ENCODE measurements around the gene DNTT.

Gene DNTT

DNA sequence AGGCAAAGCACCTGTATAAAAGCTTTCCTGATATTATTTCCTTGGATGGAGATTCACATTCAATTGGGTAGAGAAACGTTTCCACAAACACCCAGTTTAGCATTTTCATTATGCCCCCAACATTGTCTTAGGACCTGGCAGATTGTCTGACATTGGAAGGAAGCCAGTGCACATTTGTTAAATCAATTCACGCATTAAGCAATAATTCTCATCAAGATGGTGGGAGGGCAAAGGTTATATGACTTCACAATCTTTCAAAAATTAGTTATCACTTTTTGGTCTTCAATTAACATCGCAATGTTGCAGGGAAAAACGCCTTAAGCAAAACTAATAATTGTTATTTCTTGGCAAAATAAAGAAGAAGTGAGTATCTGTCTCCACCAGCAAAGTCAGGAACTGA is 38.2 kb downstream of the DNTT start:
- no peak for DNase-seq (ENCODE audit: low read depth)

DNA sequence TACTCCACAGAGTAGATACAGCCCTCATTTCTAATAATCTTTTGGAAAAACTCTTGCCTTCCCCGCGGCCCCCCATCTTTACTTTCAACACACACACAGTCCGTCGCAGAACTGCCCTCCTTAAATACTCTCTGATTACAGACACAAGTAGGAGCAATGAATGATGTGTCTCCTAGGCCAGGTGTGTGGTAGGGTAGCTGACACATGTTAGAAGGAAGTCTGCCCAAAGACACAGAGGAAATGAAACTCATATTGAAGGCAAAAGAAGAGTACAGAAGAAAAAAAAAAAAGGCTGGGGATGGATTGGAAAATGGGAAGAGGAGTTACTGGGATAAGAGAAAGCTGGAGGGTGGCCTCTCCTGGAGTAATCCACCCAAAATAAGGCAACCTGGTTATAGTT is 39.9 kb downstream of the DNTT start:
- DNase-seq (ENCODE audit: low read depth), result no peak

- DNase-seq (ENCODE audit: low read depth), result no peak
Measured at GRCh38 chr10:96345222-96345621, 41.0 kb downstream of the DNTT start.

DNA sequence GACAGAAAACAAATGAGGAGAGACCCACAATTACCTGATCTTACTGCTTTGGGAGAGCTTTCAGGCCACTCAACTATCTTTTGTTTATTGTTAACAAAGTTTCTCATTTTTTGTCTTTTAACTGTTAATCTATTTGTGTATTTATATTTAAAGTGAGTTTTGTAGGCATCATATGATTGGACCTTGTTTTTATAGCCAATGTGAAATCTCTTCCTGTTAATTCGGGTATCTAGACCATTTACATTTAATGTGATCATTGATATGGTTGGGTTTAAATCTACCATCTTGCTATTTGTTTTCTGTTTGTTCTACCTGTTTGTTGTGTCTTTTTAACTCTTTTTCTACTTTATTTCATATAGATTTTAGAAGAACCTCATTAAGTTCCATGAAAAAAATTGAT is 42.1 kb downstream of the DNTT start:
- DNase-seq (ENCODE audit: low read depth), result no peak

DNA sequence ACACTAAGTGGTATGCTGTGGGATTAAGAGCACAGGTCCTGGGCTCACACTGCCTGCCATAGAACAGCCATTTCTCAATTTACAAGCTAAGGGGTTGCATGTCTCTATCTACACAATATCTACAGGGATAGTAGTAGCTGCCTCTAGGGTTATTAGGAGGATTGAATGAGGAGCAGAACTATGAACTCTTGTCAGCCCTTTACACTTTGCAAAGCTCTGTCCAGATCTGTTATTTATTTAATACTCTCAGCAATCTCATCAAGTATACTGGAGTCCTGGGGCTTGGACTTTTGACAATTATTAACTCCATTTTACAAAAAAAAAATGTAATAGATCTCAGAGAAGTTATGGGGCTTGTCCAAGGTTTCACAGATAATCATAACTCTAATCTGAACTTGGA is 47.8 kb downstream of the DNTT start:
- DNase-seq (ENCODE audit: low read depth), result no peak

- no peak for DNase-seq (ENCODE audit: low read depth)
Measured at GRCh38 chr10:96352582-96352981, 48.3 kb downstream of the DNTT start.

DNA sequence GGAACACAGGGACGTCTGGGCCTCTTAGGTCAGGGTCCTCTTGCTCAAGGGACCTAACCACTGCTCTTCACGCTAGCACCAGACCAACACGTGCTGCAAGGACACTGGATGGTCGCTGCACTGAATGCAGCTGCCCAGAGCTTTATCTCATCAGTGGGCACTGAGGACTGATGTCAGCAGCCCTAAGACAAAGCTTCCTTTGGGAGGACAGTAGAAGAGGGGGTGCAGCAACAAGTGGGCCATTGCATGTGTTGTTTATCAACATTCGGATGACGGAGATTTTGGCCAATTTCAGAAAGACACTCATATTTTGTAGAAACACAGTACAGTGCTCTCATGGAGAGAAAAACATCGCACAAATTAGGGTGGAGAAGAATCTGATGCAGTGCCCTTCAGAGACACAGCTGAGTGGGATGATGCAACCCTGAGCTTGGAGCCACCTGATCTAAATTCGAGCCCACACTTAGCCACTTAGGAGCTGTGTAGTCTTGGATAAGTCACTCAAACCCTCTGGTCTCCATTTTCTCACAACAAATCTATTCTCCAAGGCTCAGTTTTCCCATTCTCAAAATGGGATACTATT is 52.9 kb downstream of the DNTT start:
- DNase-seq (ENCODE audit: low read depth), result no peak

- no peak for DNase-seq (ENCODE audit: low read depth)
Measured at GRCh38 chr10:96358851-96359540, 54.8 kb downstream of the DNTT start, which contains the start of gene OPALIN. TSS of gene OPALIN (minus strand) at chr10:96359002. CDS start at chr10:96358896, 106 bp downstream.

- no peak for DNase-seq (ENCODE audit: low read depth)
Measured at GRCh38 chr10:96359616-96360015, 55.4 kb downstream of the DNTT start.

DNA sequence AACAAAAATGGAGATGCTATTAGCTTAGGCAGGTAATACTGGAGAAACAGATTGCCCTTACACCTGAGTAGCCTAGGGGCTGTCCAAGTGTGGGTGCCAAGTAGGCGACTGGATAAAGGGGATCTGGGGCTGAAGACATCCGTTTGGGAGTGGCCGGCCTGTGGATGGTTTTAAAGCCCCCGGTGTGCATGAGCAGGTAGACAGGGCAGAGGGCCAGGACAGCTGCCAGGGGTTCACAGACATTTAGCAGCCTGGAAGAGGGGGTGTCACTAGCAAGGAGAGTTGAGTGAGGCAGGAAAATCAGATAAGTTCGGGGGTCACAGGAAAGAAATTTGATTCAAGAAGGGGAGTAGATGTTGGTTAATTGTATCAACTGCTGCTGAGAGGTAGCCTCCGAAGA is 56.1 kb downstream of the DNTT start:
- DNase-seq (ENCODE audit: low read depth), result no peak

GRCh38 chr10:96360766-96361165 is 56.5 kb downstream of the DNTT start:
- no peak for DNase-seq (ENCODE audit: low read depth)

DNA sequence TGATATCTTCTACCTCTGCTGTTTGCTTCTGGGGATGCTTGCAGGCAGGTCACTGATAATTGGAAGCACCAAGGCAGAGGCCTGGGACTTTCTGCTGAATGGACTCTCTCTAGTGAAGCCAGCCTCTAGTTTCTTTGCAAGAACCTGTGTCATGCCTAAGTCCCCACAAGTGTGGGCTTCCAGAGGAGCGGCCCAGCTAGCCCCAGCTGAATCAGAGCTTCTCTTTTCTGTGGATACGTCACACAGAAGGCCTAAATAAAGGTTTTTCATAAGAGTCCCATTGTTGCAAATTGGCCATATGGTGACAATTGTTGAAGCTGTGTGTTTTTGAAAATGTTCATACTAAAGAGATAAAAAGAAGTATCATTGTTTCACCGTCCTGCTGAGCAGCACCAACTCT is 61.3 kb downstream of the DNTT start:
- DNase-seq (ENCODE audit: low read depth), result no peak

DNA sequence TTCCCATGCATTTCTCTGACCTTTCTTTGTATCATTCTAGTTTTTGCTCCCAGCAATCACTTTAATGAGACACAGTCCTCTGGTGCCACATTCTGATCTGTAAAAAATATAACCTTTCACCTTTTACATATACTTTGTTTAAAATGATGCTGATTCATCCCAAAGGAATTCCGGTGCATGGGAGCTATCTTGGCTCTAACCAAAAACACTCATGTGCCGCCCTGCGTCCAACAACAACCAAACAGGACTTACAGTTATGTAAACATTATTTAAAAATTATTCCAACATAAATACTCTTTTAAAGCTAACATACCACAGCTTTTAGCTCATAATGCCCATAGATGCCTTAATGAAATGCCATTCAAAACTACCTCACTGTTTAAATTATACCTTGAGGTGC is 62.3 kb downstream of the DNTT start:
- no peak for DNase-seq (ENCODE audit: low read depth)

DNA sequence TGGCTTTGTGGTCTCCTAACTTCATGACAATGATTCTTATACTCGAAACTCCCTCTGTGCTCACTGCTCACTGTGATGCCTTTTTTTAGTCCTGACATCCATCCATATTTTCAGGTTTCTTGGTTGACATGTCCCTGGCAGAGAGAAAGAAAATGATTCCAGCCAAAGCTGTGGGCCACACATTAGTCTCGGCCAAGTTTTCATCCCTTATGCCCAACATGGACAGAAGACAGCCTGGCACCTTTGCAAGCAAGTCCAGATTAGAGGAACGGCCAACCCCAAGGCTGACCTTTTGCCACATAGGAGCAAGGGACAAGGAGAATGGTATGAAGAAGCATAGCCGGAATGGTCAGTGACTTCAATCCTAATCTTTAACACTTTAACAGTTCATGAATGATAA is 63.2 kb downstream of the DNTT start:
- DNase-seq (ENCODE audit: low read depth), result no peak

- DNase-seq (ENCODE audit: low read depth), result no peak
Measured at GRCh38 chr10:96368971-96369370, 64.7 kb downstream of the DNTT start.

GRCh38 chr10:96369890-96370583 is 65.8 kb downstream of the DNTT start:
- no peak for DNase-seq (ENCODE audit: low read depth)

- DNase-seq (ENCODE audit: low read depth), result no peak
Measured at GRCh38 chr10:96370584-96371157, 66.4 kb downstream of the DNTT start.

DNA sequence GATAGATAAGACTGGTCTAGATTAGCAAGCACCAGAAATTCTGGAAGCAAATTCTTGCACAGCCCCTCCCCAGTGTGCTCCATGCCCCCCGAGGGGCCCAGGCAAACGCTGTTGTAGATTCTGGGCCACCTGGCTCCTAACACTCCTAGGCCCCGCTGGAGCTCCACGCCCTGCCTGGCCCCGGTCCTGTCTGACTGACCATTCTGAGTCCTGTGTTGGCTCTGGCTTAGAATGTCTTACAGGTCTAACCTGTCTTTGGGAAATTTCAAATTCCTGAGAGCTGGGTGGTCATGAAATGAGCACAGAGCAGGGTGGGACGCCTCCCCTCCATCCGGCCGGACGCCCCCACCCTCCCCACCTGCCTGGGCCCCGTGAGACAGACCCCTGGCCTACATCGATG is 67.1 kb downstream of the DNTT start:
- no peak for DNase-seq (ENCODE audit: low read depth)

- no peak for DNase-seq (ENCODE audit: low read depth)
Measured at GRCh38 chr10:96374004-96374403, 69.8 kb downstream of the DNTT start.

GRCh38 chr10:96374639-96374984 is 70.4 kb downstream of the DNTT start:
- DNase-seq (ENCODE audit: low read depth), result no peak

DNA sequence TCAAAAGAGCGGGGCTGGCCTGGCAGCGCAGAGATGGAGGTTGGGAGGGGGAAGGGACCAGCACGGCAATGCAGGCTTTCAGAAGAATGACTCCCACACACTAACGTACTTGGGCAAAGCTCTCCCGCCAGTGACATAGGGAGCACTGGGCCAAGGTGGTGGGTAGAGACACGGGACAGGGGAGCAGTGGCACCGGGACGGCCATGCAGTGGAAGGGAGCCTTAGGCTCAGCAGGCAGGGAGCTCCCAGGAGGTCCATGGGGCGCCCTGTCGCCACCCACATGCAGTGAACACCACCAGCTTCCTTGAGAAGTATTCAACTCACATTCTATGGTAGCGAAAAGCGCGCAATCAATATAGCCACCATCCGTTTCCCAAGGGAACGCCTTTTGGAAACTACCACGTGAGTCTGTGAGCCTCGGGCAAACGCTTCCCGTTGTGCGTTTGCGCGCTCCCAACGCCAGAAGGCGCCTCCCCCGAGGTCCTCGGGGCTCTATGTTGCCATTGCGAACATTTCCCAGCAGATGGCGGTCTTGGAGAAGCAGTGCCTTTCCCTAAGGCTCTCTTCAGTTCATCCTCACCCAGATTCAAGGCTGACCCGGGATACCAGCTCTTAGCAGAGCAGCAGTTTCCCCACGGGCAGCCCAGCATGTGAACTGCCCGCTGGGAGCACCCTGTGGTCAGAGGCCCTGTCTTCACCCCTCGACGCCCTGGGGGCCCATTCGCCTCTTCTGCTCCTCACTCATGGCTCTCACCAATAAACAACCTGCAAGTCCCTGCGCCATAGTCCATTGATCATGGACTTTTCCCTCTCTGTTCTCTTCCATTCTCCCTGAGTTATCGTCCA is 71.0 kb downstream of the DNTT start:
- DNase-seq (ENCODE audit: low read depth), result peak; percentile 71

DNA sequence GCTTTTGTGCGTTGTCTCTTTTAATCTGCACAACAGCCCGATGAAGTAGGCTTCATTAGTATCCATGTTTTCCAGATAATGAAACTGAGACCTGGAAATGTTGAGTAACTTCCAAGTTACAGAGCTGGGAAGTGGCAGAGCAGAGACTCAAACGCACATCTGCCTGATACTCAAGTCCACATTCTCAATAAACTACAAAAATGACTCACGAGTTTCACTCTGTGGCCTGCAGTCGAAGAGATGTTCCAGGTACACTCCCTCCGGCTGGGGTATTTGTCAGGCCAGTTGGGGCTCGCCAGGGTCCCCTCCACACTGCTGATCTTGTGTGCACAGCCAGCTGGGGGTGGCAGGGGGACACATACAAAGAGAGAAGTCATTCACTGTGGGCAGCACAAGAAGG is 72.2 kb downstream of the DNTT start:
- DNase-seq (ENCODE audit: low read depth), result no peak

Measured in GM04504 (cell line).